ENCODE data around the gene HHAT. TPM values are rescaled to one million over a fixed set of nuclear protein-coding genes. Genes with fewer than 3 reads are reported as not detected.

The HHAT gene
- total and polyA plus RNA-seq, 5 donors, result 1.6 to 2.8 (median 2.3) TPM

DNA sequence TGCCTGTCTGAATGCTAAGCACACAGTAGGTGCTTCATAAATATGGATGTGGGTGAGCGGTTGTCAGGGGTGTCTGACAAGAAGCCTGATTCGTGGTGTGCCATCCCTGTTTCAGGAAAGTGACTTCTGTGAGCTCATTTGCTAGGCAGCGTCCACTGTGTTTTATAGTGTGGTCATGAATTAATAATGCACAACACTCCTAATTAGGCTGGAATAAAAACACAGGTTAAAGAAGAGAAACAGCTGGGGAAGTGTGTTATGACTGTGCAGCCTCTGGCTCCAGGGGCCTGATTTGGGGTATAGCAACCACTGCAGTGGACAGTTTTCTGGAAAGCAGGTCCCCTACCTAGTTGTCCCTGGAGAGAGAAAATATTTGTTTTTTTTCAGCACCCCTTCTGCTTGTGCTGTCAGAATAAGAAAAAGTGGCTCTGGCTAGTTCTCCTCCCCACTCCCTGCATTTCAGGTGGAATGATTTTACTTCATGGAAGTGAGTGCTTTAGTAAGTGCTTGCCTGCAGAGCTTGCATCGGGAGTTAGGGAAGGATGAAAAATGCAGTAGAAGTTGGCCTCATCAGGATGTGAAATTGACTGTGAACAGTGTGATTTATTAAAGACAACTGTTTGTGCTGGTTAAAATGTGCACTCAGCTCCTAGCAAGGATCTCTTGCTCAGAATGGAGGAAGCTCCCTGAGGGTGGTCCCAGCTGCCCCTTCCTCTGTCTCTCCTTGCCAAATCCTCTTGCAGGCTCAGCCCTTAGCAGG, 333.8 kb downstream of the HHAT start:
- intact Hi-C loops (cut with DNase I), result no loop called here
- 90% methylated on average over 4 of the region's 4 CpGs for WGBS

DNA sequence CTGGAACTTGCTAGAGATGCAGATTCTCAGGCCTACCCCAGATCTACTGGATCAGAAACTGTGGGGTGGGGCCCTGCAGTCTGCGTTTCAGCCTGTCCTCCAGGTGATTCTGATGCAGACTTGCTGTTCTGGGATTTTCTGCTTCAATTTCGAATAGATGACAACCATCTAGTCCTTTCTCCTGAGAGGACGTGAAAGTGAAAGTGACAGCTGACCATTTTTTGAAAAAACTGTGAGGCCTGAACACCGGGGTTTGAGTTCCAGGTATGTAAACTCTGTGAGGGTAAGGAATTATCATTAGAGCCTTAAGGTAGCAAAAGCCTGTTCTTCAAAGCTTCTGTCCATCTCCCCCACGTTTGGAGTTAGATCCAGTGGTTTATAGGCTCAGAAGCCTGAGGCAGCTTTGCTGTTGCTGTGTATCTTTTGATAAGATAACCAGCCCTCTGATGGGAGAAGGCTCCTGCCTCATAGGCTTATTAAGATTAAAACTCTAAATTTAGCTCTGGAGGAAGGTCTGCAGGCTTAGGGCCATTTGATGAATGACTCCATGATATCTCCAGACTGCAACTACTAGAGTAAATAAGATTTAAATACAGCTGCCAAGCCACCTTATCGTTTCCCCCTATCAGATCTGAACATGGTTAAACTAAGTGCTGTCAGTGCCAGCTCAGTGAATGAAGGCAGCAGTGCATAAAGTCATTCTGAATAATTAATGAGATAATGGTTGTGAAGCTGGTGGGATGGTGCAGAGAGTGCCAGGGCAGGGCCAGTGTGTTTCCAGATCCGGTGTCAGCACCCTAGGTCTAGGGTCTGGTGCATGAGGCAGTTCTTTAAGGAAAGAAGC, 335.2 kb downstream of the HHAT start:
- ATAC-seq (no peak), DNase-seq (no peak)
- Histone ChIP-seq H3K9me3 (ENCODE audit: control insufficient read depth, low read length) (no peaks in the 10 kb centered on the region), H3K27ac (ENCODE audit: low read length) (no peak overlapping the region), H3K4me3 (ENCODE audit: low read length) (no peak overlapping the region), H3K27me3 (ENCODE audit: control insufficient read depth, insufficient read depth) (no peaks in the 10 kb centered on the region), H3K4me1 (ENCODE audit: control insufficient read depth, insufficient read depth, low read length) (no peaks in the 10 kb centered on the region)
- WGBS, result 52% methylated on average over 7 of the region's 7 CpGs
- intact Hi-C loops (cut with DNase I), result no loop called here

More for the DNA sequence above, 333.8 kb downstream of the HHAT start:
- DNase-seq (no peak), ATAC-seq (no peak)
- H3K27ac ChIP-seq (ENCODE audit: low read length), result no peak overlapping the region
- no peak overlapping the region for H3K4me3 ChIP-seq (ENCODE audit: low read length)
- no peaks in the 10 kb centered on the region for H3K4me1 ChIP-seq (ENCODE audit: control insufficient read depth, insufficient read depth, low read length)
- H3K9me3 ChIP-seq (ENCODE audit: control insufficient read depth, low read length), result no peaks in the 10 kb centered on the region
- no peaks in the 10 kb centered on the region for H3K27me3 ChIP-seq (ENCODE audit: control insufficient read depth, insufficient read depth)

DNA sequence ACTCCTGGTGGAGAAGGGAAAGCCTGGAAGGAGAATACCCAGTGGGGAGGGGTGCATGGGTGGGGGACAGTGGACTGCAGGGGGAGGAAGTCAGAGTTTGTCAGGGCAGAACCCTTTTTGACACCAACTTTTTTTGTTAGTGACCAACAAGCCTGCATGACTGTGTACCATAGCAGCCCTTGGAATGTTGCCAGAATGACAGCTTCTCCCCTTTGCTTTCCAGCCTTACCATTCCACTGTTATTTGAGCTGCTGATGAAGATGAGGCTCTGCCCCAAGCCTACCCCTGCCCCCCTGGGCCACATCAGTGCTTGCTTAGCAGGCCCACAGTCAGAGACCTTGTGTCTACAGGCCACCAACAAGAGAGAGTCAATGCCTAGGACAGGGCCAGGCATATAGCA, 341.2 kb downstream of the HHAT start:
- Histone ChIP-seq H3K27ac (ENCODE audit: low read length) (no peak overlapping the region), H3K27me3 (ENCODE audit: control insufficient read depth, insufficient read depth) (no peaks in the 10 kb centered on the region), H3K4me1 (ENCODE audit: control insufficient read depth, insufficient read depth, low read length) (no peaks in the 10 kb centered on the region), H3K9me3 (ENCODE audit: control insufficient read depth, low read length) (no peaks in the 10 kb centered on the region), H3K4me3 (ENCODE audit: low read length) (no peak overlapping the region)
- intact Hi-C loops (cut with DNase I), result no loop called here
- ATAC-seq, result no peak
- DNase-seq, result no peak

DNA sequence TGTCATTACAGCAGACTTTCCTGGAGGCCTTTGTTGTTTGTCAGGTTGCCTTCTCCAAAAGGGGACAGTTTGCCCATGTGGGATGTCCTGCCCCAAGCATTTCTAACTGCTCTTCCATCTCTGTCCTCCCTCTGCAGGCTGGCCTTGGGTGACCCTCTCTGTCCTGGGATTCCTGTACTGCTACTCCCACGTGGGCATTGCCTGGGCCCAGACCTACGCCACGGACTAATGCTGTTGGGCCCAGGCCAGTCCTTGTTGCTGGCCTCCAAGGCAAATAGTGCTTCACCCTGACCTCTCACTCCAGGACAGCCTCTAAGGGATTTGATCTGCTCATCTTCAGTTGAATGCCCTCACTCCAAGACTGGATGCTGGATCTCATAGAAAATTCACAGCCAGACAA, 345.4 kb downstream of the HHAT start:
- 76% methylated on average over 3 of the region's 3 CpGs for WGBS
- Histone ChIP-seq H3K27me3 (ENCODE audit: control insufficient read depth, insufficient read depth) (no peaks in the 10 kb centered on the region), H3K27ac (ENCODE audit: low read length) (no peak overlapping the region), H3K4me3 (ENCODE audit: low read length) (no peak overlapping the region), H3K4me1 (ENCODE audit: control insufficient read depth, insufficient read depth, low read length) (no peaks in the 10 kb centered on the region), H3K9me3 (ENCODE audit: control insufficient read depth, low read length) (no peaks in the 10 kb centered on the region)
- intact Hi-C loops (cut with DNase I), result no loop called here
- DNase-seq (no peak), ATAC-seq (no peak)

DNA sequence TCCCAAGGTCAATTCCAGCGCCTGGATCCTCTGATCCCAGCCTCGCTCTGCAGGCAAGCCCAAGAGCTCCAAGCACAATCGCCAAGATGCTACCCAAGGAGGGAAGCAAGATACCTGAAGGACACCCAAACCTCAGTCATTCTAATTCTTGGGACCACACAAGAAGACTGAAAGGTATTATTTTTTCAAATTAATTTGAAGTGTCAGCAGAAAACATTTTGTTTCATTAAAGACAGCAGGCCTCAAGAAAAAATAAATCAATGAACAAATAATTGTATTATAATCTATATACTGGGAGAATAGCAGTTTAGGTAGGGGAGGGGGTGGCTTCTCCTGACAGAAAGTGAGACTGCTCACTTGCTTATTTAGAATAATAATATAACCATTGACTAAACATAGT, 347.8 kb downstream of the HHAT start:
- no peaks in the 10 kb centered on the region for H3K4me1 ChIP-seq (ENCODE audit: control insufficient read depth, insufficient read depth, low read length)
- no peak overlapping the region for H3K27ac ChIP-seq (ENCODE audit: low read length)
- no peak overlapping the region for H3K4me3 ChIP-seq (ENCODE audit: low read length)
- ATAC-seq, result no peak
- no peaks in the 10 kb centered on the region for H3K9me3 ChIP-seq (ENCODE audit: control insufficient read depth, low read length)
- H3K27me3 ChIP-seq (ENCODE audit: control insufficient read depth, insufficient read depth), result no peaks in the 10 kb centered on the region
- intact Hi-C loops (cut with DNase I), result no loop called here
- WGBS, result 97% methylated on average over 3 of the region's 3 CpGs
- no peak for DNase-seq

DNA sequence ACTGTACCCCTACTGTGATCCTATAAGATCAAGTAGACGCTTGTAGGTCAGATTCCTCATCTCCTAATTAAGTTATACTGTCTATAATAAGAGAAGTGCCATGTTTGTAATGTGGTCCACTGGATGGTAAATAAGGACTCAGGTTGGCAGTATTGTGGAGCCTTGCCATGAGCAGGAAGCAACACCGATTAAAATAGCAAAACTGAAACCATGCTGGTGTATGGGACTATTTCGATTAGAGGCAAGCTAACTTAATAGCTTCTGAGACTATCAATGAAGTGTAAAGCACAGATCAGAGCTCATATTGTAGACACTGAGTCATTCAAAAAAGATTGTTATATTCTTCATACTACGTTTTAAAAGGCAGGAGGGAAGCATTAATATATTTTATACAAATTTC, 348.8 kb downstream of the HHAT start:
- Histone ChIP-seq H3K9me3 (ENCODE audit: control insufficient read depth, low read length) (no peaks in the 10 kb centered on the region), H3K4me3 (ENCODE audit: low read length) (no peak overlapping the region), H3K27ac (ENCODE audit: low read length) (no peak overlapping the region), H3K27me3 (ENCODE audit: control insufficient read depth, insufficient read depth) (no peaks in the 10 kb centered on the region), H3K4me1 (ENCODE audit: control insufficient read depth, insufficient read depth, low read length) (no peaks in the 10 kb centered on the region)
- no peak for ATAC-seq
- WGBS, result 88% methylated on average over 4 of the region's 4 CpGs
- no peak for DNase-seq
- intact Hi-C loops (cut with DNase I), result no loop called here

DNA sequence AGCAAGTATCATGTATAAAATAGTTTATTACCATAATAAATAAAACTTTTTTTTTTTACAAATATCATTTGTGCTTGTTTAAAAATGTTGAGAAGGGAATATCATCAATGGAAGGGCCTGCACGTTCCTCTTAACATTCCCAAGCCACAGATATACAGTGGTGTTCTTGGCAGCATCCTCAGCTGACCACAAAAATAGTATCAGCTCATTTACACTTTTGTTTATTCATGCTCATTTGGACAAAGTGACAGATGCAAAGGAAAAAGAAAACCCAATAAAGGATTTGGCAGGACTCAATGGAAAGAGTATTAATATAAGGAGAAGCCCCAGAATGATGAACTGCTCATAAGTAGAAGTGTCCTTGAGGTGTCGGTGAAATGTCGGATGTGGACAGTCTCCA, 349.6 kb downstream of the HHAT start:
- intact Hi-C loops (cut with DNase I), result no loop called here
- H3K4me3 ChIP-seq (ENCODE audit: low read length), result no peak overlapping the region
- ATAC-seq (no peak), DNase-seq (no peak)
- no peaks in the 10 kb centered on the region for H3K9me3 ChIP-seq (ENCODE audit: control insufficient read depth, low read length)
- H3K27ac ChIP-seq (ENCODE audit: low read length), result no peak overlapping the region
- 72% methylated on average over 3 of the region's 3 CpGs for WGBS
- H3K4me1 ChIP-seq (ENCODE audit: control insufficient read depth, insufficient read depth, low read length), result no peaks in the 10 kb centered on the region
- no peaks in the 10 kb centered on the region for H3K27me3 ChIP-seq (ENCODE audit: control insufficient read depth, insufficient read depth)

DNA sequence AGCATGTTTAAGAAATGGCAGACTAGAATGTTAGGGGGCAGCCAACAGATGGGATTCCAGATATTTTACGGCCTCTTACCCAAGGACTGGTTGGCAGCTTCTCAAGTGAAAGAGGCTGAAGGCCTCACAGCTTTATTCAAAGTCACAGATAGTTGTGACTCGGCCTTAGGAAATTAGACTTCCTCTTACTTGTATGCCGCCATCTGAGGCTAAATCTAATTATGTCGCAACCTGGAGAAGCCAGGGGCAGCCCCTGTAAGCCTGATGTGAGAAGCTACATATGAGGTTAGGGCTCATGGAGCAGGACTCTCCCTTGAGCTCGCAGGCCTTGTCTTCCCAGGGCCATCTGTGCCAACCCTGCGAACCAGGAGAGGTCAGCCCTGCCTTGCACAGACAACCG, 352.5 kb downstream of the HHAT start:
- WGBS, result 90% methylated on average over 7 of the region's 7 CpGs
- intact Hi-C loops (cut with DNase I), result no loop called here
- ATAC-seq, result no peak

DNA sequence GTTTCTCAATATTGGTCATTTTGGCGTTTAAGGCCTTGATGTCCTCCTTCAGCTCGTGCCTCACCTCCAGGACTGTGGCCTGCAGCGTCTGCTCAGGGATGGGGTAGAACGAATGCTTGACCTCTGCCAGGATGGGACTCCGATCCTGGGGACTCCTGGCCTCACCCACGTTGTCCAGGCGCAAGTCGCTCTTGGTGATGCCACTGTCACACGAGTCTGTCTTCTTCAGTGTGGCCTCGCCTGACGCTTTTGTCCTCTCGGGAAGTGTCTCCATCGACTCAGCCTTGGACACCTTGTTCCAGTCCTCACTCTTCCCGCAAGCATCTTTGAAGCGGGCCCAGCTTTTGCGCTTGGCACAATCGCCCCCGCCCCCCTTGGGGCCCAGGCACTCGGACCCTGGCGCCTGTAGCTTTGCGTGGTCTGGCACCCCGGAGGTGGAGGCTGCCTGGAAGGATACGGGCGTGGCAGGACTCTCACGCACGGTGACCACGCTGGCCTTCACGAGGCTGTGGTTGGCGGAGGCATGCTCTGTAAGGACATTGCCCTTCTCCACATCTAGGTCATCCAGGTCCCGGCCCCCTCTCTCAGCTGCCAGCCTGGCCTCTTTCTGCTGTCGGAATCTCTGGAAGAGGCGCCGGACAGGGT, 354.8 kb downstream of the HHAT start:
- H3K4me3 ChIP-seq (ENCODE audit: low read length), result no peak overlapping the region
- intact Hi-C loops (cut with DNase I), result no loop called here
- ATAC-seq (no peak), DNase-seq (no peak)
- H3K27ac ChIP-seq (ENCODE audit: low read length), result no peak overlapping the region
- H3K9me3 ChIP-seq (ENCODE audit: control insufficient read depth, low read length), result no peaks in the 10 kb centered on the region
- H3K27me3 ChIP-seq (ENCODE audit: control insufficient read depth, insufficient read depth), result no peaks in the 10 kb centered on the region
- no peaks in the 10 kb centered on the region for H3K4me1 ChIP-seq (ENCODE audit: control insufficient read depth, insufficient read depth, low read length)
- 96% methylated on average over 33 of the region's 33 CpGs for WGBS

More for the DNA sequence above, 352.5 kb downstream of the HHAT start:
- Histone ChIP-seq H3K27me3 (ENCODE audit: control insufficient read depth, insufficient read depth) (no peaks in the 10 kb centered on the region), H3K9me3 (ENCODE audit: control insufficient read depth, low read length) (no peaks in the 10 kb centered on the region), H3K27ac (ENCODE audit: low read length) (no peak overlapping the region), H3K4me3 (ENCODE audit: low read length) (no peak overlapping the region), H3K4me1 (ENCODE audit: control insufficient read depth, insufficient read depth, low read length) (no peaks in the 10 kb centered on the region)
- DNase-seq, result no peak

DNA sequence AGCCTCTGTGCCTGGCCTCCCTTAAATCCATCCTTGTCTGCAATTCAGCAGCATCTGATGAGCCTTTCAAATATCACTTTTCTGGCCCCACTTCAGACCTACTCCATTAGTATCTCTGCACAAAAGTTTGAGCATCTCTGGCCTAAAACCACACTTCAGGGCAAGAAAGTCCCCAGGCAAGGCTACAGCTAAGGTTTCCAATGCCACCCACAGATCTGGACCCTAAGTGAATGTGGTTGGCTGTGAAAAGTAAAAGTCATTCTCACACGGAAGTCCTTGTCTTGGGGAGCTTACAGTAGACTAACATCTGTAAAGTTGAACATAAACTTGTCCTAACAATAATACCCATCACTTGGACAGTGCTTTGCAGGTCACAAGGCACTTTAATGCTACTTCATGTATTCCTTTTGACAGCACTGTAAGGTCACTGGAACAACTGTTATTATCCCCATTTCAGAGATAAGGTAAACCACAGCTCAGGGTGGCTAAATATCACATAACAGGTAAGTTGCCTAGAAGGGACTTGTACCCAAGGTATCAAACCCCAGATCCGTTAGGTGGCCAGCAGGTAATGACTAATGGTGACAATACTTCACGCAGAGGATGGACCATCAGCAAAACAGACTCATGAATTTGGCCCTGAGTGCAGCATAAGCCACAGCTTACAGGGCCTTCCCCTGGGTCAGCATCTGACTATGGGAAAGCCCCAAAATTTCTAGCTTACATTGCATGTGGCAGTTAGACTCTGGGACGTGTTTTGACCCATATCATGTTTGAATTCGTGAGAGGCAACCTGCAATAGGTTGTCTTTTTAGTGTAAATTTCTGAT, 356.0 kb downstream of the HHAT start:
- intact Hi-C loops (cut with DNase I), result no loop called here
- ATAC-seq (no peak), DNase-seq (no peak)
- Histone ChIP-seq H3K27ac (ENCODE audit: low read length) (no peak overlapping the region), H3K4me3 (ENCODE audit: low read length) (no peak overlapping the region), H3K9me3 (ENCODE audit: control insufficient read depth, low read length) (no peaks in the 10 kb centered on the region), H3K4me1 (ENCODE audit: control insufficient read depth, insufficient read depth, low read length) (no peaks in the 10 kb centered on the region), H3K27me3 (ENCODE audit: control insufficient read depth, insufficient read depth) (no peaks in the 10 kb centered on the region)
- 61% methylated on average over 5 of the region's 5 CpGs for WGBS

All from right cardiac atrium (tissue), 5 donors.